DND-41 (cell line): ENCODE measurements around the gene LRIT3.

ENCODE experiments used
- EZH2 ChIP-seq: IDR thresholded peaks from 3 replicates; pipeline ENCODE4 v1.6.1; 2012; ENCODE audit warnings: borderline replicate concordance, low read depth, mild to moderate bottlenecking, moderate library complexity, low read length, inconsistent platforms; ENCODE audit not compliant: severe bottlenecking
- TF ChIP-seq, protein P1 (sequence below): IDR thresholded peaks from 2 replicates; pipeline ENCODE4 v1.5.1; 2012; ENCODE audit warnings: borderline replicate concordance, low read length, moderate library complexity, mild to moderate bottlenecking; ENCODE audit not compliant: poor library complexity, severe bottlenecking; ENCODE audit errors: extremely low read depth

DNA sequence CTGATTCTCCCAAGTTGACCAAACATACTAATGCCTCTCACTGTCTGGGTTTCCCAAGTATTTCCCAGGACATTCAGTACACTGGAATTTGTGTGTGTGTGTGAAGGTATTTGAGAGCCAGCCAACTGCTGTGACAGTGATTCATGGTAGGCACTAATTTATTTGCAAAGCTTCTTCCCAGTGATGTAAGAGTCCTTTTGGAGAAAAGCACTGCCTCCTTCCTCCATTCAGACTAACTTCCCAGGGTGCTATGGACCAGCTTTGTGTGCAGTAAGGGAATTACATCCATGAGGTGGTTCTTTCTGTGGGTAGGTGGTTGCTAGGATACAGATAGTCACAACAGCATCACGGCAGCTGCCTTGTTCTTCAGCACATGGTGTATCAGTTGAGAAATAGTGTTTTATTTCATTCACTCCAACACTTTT, 73.5 kb downstream of the LRIT3 start:
- TF ChIP-seq, protein P1, sequence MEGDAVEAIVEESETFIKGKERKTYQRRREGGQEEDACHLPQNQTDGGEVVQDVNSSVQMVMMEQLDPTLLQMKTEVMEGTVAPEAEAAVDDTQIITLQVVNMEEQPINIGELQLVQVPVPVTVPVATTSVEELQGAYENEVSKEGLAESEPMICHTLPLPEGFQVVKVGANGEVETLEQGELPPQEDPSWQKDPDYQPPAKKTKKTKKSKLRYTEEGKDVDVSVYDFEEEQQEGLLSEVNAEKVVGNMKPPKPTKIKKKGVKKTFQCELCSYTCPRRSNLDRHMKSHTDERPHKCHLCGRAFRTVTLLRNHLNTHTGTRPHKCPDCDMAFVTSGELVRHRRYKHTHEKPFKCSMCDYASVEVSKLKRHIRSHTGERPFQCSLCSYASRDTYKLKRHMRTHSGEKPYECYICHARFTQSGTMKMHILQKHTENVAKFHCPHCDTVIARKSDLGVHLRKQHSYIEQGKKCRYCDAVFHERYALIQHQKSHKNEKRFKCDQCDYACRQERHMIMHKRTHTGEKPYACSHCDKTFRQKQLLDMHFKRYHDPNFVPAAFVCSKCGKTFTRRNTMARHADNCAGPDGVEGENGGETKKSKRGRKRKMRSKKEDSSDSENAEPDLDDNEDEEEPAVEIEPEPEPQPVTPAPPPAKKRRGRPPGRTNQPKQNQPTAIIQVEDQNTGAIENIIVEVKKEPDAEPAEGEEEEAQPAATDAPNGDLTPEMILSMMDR, result no peak
- no peak for TF ChIP-seq EZH2
